ENCODE measurements around the gene SELENOM.
A peak's percentile ranks its signal among the peaks of the same experiment; 100 is the strongest.
"Not testable (repeated sequence)": the region's sequence is repeated elsewhere in the genome, so short reads cannot be mapped to it uniquely, and the experiment has no call there.

The SELENOM gene

DNA sequence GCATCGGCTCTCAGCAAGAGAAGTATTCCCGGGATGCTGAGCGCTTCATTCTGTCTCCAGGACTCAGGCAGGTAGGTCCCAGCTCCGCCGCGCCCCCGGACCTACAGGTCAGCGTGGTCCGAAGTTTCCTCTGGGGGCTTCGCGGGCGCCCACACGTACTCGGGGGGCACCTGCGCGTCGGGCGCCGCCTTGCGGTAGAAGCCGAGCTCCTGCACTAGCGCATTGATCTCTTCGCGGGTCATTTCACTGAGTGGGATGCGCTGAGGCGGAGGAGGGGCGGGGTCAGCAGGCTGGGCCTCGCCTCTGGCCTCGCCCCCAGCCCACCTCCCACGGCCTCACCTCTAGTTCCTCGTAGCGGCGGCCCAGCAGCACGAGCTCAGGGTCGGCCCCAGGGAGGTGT, 2.5 kb downstream of the SELENOM start:
- peak; percentile 12 for DNase-seq

DNA sequence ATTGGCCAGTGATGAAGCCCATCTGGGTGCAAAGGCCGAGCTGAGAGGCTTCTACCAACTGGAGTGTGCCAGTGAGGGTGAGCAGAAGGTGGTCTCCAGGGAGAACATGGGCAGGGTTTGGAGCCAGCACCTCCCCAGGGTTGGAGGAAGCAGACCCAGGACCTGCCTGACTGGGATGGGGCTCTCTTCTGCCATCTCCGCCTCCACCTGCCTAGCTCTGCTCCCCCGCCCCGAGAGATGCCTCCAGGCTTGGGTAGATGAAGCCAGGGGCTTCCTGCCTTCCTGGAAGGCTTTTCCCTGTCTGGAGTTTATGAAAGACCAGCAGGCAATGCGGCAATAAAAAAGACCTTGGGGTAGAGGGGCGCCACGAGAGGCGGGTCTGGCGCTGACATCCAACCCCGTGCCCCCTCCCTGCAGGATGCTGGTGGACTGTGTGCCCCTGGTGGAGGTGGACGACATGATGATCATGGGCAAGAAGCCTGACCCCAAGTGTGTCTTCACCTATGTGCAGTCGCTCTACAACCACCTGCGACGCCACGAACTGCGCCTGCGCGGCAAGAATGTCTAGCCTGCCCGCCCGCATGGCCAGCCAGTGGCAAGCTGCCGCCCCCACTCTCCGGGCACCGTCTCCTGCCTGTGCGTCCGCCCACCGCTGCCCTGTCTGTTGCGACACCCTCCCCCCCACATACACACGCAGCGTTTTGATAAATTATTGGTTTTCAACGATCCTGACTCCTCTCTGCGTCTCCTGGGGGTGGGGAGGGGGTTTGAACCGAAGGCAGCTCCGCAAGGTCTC, 3.3 kb downstream of the SELENOM start:
- DNase-seq: no peak

DNA sequence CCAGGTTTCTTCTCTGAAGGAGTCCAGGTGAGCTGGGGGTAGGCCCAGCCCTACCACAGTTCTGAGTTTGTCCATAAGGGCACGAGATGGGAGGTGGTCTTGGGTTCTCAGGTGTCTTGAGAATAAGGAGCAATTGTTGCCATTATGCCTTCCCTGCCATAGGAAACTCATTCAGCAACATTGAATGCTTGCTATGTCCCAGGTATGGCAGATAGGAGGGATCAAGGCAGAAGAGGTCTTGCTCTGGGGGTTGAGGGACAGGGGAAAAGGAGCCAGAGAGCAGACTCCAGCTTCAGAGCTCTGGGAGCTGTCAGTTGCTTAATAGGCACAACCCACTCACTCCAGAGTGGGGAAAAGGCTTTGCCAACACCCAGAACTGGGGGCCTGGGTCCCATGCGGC, 4.3 kb downstream of the SELENOM start:
- DNase-seq: no peak

DNA sequence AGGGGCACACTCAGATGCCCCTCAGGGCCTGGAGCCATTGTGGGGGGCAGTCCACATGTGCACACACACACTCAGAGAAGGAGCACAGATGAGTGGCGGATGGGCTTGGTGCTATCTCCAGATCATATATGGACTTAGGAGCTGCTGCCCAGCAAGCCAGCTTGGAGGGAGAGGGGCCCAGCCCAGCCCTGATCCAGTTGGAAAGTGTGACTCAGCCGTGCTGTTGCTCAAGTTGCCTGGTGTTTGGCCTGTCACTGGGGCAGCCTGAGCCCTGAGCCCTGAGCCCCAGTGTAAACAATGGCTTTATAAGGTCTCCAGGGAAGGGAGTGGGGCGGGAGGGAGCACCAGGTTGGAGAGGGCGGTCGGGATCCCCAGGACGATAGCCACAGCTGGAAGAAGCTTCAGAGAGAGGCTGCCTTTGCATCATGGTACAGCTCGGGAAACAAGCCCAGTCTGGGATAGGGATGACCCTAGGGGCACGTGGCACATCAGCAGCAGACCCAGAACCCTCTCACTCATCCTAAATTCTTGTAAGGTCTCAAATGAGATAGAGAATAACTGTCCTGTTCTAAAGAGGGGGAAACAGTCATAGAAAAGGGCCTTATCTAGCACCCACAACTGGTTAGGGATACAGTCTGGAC, 4.8 kb downstream of the SELENOM start:
- no peak for DNase-seq

DNA sequence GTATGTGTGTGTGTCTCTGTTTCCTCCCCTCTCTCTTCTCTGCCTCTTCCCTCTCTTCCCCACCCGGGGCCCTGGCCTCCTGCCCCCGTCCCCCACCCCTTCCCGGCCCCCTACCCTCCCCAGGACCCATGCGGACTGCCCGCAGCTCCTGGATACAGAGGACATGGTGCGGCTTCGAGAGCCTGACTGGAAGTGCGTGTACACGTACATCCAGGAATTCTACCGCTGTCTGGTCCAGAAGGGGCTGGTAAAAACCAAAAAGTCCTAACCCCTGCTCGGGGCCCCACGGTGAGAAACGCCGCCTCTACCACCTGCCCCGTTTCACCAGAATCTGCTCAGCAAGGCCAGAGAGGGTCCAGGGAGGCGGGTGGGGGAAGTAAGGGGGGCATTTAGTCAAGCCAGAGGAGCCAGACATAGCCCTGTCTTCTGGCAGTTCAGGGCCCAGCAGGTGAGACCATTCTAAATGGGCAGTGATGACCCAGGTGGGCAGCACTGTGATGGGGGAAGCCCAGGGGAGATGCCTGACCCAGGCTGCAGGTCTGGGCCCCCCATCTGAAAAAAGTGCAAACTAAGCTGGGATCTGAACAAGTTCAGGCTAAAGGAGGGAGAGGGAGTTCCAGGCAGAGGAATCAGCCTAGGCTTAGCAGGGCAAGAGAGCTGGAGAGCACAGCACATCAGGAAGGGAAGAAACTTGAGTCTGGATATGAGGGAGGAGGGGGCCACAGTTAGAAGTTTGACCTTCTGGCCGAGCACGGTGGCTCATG, 6.4 kb downstream of the SELENOM start:
- DNase-seq: no peak

DNA sequence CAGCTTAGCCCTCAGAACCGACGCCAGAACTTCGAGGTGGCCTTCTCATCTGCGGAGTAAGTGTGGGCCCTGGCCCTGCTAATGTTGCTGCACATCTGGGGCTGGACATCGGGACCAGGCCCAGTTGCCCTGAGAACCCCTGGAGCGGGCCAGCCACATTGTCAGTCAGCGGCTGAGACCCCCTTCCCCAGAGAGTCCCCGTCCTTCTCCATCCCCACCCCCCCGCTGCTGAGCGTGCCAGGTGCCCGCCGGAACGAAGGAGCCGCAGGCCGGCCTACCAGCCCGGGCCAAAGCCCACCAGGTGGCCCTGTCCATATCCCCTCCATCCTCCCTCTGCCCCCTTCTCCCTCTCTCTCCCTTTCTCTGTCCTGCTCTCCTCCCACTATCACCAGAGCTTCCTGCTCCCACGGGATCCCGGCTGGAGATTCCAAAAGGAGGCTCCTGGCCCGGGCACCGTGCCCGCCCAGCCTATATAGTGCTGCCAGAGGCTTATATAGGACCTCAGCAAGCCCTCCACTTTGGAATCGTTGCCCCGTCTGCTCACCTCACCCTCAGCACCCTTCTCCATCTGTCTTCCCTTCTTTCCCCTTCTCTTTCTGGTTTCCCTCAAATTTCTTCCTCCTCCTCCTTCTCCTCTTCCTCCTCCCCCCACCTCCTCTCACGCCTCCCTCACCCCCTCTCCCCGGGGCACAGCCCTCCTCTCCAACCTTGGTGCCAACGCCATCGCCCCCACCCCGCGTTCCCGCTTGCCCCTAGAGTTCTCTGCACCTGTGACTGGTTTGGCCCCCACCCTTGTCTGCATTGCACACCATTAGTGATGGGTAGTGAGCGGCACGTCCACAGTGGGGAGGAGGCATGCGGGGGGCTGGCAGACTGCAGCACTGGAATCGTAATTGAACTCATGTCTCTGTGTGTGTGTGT, 7.3 kb downstream of the SELENOM start:
- no peak for DNase-seq

DNA sequence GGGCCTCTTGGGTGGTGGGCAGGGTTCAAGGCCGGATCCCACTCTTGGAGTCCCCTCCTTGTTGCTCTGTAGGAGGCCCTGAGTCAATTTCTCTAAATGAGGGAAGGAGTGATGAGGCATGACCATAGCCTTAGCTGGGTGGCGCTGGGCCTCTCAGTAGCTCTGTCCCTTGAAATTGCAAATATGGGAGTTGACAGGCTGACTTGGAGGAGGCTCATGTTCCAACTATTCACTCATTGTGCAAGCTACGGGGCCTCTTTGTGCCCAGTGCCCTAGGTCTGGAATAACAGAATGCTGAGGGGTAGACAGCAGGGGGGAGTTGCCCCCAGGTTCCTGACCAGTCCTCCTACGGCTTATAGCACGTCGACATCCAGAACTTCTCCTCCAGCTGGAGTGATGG, 8.0 kb downstream of the SELENOM start:
- no peak for DNase-seq

DNA sequence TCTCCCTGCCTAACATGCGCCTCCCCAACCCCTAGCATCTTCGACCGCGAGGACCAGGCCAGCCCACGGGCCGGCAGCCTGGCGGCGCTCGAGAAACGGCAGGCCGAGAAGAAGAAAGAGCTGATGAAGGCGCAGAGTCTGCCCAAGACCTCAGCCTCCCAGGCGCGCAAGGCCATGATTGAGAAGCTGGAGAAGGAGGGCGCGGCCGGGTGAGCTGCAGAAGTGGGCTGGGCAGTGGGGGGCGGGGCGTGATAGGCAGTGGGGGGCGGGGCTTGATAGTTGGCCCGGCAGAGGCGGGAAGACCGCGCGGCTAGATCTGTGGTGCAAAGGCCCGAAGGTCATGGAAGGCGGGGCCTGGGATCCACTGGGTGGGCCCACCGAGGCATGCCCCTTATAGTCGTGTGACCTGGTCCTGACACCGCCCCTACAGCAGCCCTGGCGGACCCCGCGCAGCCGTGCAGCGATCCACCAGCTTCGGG, 8.7 kb downstream of the SELENOM start:
- no peak for DNase-seq

DNA sequence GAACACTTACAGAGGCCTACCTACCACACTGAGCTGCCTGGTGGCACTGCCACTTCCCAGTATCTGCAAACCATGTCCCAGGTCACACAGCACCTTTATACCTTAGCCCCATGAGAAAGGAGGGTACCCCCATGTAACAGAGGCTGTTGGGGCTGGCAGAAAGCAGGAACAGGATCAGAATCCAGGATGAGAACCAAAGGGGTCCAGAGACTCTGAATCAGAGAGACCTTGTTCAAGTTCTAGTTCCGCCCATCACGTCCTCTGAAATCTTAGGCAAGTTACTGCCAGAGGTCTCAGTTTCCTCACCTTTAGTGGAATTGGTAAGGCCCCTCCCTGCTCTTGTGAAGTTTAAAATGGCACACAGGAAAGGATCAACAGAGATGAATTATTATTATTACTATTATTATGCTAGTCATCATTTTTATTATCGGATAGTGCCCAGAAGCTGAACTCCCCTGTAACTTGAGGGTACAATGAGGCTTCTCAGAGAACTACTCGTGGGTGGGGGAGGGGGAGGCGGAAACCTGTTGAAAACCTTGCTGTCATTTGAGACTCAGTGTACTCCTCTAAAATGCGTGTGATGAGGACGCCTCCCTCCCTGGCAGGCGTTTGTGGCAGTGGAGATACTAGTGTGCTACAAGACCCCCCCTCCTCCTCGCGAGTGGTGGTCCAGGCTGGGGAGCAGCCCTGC, 9.3 kb downstream of the SELENOM start:
- DNase-seq: no peak

DNA sequence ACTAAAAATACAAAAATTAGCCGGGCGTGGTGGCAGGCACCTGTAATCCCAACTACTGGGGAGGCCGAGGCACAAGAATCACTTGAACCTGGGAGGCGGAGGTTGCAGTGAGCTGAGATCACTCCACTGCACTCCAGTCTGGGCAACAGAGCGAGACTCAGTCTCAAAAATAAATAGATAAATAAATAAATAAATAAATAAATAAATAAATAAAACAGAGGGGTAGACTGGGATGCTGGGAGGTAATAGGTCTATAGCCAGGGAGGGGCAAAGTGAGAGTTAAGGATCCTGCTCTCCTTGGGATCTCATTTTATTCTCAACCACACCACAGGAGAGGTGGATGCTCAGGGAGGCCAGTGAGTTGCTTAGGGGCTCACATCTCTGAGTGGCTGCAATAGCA, 9.8 kb downstream of the SELENOM start:
- DNase-seq: not testable (repeated sequence)

DNA sequence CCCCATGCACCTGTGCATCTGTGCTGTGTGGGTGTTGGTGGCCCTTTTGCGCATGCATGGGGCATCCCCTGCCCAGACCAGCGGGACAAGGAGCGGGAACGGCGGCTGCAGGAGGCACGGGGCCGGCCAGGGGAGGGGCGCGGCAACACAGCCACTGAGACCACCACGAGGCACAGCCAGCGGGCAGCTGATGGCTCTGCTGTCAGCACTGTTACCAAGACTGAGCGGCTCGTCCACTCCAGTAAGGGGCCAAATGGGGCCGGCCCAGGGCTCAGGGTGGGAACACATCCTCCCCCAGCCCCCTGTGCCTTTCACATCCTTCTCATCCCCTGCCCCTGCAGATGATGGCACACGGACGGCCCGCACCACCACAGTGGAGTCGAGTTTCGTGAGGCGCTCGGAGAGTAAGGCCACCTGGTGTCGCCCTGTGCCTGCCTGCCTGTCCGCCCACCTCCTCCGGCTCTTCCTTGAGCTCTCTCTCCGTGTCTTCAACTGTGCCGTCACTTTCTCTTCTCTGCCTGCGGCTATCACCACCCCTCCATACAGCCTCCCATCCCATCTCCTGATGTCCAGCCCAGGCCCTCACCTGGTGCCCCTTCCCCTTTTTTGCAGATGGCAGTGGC, 10.6 kb downstream of the SELENOM start:
- DNase-seq: no peak

DNA sequence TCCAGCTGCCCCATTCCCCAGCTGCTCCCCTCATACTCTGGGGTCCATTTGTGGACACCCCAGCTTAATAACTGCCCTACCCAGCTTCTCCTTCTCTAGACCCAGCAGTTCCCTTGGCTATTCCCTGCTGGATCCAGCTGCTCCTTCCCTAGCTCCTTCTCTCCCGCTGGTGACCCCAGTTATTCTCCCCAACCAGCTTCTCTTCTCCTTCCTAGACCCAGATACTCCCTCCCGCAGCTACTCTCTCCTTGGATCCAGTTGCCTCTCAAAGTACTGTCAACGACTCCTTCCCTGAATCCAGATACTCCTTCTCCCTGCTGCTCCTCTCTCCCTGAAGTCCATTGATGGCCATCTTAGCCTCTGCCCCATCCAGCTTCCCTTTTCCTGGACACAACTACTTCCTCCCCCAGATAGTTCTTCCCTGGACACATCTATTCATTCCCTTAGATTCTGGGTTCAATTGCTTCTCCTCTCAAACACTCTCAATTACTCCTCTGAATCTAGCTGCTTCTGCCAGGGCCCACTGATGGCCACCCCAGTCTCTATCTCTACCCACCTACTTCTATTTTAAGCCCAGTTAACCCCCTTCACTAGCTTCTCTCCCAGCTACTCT, 11.6 kb downstream of the SELENOM start:
- no peak for DNase-seq

DNA sequence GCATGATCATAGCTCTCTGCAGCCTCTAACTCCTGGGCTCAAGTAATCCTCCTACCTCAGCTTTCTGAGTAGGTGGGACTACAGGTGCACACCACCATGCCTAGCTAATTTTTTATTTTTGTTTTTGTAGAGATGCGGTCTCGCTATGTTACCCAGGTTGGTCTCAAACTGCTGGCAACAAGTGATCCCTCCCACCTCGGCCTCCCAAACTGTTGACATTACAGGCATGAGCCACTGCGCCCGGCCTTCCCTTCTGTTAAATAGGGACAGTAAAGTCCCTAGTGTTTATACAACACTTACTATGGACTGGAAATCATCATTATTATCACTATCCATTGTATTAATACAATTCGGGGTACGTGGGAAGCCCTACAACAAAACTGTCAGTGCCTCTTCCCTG, 12.6 kb downstream of the SELENOM start:
- no peak for DNase-seq

DNA sequence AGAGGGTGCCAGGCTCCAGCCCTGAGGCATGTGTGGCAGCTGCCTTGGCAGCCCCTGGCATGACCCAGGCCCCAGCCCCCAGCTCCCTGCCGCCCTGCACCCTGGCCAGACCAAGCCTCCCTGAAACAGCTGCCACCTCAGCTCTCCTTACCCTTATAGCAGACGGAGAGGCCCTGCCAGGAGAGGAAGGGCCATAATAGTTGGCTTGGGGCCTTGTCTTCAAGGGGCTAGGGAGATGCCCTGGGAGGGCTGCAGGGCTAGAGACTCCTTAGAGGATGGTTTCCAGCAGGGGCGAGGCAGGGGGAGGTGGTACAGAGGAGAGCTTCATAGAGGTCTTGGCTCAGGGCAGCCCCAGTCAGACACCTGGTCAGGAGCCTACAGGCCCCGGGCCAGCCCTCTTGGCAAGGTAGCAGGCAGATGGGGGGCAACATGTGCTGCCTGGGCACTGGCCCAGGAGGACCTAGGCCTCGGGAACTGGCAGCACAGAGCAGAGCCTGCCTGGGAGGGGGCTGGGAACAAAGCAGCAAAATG, 13.3 kb downstream of the SELENOM start:
- no peak for DNase-seq

DNA sequence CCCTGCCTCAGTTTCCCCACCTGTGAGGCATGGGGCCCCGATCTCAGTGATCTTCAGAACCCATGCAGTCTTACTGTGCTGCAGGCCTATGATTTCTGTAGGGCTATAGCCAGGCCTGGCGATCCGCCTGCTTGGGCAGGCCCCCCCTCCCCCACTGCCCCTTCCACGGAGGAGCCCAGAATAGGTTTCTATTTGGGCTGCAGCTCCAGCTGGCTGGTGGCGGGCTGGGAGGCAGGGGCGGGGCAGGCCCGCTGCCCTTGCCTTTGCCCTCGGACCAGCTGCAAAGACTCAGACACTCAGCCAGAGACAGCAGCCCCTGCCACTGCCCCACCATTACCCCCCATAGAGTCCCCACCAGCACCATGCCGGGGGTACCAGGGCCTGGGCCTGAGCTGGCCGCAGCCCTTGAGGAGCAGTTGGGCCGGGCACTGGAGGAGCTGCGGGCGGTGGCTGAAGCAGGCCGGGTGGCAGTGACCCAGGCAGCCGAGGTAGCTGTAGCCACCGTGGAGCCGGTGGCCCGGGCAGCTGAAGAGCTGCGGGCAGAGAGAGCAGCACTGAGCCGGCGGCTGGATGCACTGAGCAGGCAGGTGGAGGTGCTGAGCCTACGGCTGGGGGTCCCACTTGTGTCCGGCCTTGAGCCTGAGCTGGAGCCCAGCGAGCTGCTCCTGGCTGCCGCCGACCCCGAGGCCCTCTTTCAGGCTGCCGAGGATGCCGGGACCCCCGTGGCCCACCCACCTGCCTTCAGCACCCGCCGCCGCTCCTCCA, 14.1 kb downstream of the SELENOM start:
- DNase-seq: no peak

DNA sequence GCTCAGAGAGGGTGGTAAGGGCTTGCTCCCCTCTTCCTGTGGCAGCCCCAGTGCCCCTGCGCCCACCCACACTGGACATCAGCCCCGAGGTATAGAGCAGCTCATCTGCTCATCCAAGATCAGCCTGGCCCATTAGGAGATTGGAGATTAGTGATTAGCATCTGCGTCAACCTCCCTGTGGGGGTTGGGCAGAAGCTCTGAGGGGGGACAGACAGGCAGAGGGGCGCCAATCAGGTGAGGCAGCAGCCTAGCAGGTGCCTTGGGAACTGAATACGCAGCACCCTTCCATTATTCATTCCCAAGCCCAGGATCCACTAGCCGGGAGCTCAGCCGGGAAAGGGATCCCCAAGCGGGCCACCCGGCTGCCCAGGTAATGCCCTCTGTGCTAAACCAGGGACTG, 15.2 kb downstream of the SELENOM start:
- no peak for DNase-seq

DNA sequence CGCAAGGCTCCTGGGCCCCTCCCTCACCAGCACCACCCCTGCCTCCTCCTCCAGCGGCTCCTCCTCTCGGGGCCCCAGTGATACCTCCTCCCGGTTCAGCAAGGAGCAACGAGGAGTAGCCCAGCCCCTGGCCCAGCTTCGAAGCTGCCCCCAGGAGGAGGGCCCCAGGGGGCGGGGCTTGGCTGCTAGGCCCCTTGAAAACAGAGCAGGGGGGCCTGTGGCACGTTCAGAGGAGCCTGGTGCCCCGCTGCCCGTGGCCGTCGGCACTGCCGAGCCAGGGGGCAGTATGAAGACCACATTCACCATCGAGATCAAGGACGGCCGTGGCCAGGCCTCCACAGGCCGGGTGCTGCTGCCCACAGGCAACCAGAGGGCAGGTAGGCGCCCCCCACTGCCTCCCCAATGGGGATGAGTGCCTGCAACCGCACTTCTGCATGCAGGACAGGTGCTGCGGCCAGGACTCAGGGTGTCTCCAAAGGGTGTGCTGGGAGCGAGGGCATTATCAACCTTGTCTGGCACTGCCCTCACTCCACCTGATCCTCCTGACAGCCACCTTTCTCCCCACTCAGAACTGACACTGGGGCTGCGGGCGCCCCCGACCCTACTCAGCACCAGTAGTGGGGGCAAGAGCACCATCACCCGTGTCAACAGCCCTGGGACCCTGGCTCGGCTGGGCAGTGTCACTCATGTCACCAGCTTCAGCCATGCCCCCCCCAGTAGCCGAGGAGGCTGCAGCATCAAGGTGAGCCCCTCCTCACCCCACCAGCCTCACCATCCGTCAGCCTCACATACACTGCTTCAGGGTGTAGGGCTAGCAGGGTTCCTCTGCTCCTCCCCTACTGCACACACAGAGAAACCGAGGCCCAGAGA, 16.0 kb downstream of the SELENOM start:
- no peak for DNase-seq

DNA sequence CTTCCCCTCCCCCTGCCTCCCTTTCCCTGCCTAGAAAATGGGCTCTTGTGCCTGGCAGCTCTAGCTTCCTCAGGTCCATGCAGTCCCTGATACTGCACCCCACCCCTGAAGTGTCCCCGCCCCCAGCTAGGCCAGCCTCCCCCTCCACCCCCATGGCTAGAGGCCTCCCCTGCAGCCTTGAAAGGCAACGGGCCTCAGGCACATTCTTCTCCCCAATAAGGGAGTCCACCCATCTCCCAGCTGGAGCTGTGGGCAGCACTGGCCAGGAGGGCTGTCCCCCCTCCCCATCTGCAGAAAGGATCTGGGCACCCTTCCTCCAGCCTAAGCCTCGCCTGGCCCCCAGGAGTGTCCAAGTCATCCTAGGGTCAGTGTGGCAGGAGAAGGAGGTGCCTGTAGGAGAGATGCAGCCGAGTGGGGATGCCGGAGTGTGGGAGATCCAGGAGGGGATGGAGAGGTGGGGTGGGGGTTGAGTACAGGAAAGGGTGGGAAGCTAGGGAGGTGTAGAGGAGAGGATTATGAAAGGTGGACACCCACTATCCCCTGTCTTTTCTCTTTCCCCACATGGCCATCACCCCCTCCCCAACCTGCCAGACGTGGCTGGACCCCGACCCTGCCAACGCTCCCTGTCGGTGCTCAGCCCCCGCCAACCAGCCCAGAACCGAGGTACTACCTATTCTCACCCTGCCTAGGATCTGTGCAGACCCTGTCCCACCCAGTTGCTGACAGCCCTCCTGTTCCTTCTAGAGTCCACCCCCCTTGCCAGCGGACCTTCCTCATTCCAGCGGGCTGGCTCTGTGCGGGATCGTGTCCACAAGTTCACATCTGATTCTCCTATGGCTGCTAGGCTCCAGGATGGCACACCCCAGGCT, 16.9 kb downstream of the SELENOM start:
- DNase-seq: no peak
